Measurements from ENCODE around the gene EPS15.

EPS15 gene

GRCh38 chr1:51329443-51330325, 189.4 kb downstream of the EPS15 start:
- TF ChIP-seq BACH2 (CRISPR knock-in tag; IDR thresholded peaks at IDR 0.05; ENCODE audit: borderline replicate concordance): no peak
- no peak for TF ChIP-seq SNAI2 (CRISPR knock-in tag; IDR thresholded peaks at IDR 0.05)
- TF ChIP-seq OSR1 (CRISPR knock-in tag; IDR thresholded peaks at IDR 0.05): no peak
- TF ChIP-seq TOX (CRISPR knock-in tag; IDR thresholded peaks at IDR 0.05; ENCODE audit: borderline replicate concordance): no peak
- TF ChIP-seq ZC3H10 (CRISPR knock-in tag; IDR thresholded peaks at IDR 0.05): no peak
- TF ChIP-seq CREB5 (CRISPR knock-in tag; IDR thresholded peaks at IDR 0.05; ENCODE audit: low read depth): no peak
- no peak for ATAC-seq

GRCh38 chr1:51328926-51329325, 190.1 kb downstream of the EPS15 start:
- no peak for ATAC-seq
- TF ChIP-seq GLIS3 (CRISPR knock-in tag; IDR thresholded peaks at IDR 0.05): no peak
- no peak for TF ChIP-seq PATZ1 (CRISPR knock-in tag; IDR thresholded peaks at IDR 0.05; ENCODE audit: borderline replicate concordance)
- no peak for TF ChIP-seq SNAI2 (CRISPR knock-in tag; IDR thresholded peaks at IDR 0.05)
- TF ChIP-seq CREB5 (CRISPR knock-in tag; IDR thresholded peaks at IDR 0.05; ENCODE audit: low read depth): no peak
- TF ChIP-seq TSHZ2 (CRISPR knock-in tag; IDR thresholded peaks at IDR 0.05): no peak
- TF ChIP-seq BACH2 (CRISPR knock-in tag; IDR thresholded peaks at IDR 0.05; ENCODE audit: borderline replicate concordance): no peak
- TF ChIP-seq ESRRG (CRISPR knock-in tag; IDR thresholded peaks at IDR 0.05): no peak
- no peak for TF ChIP-seq TCF4 (CRISPR knock-in tag; IDR thresholded peaks at IDR 0.05; ENCODE audit: borderline replicate concordance)
- TF ChIP-seq ARNTL (CRISPR knock-in tag; IDR thresholded peaks at IDR 0.05; ENCODE audit: borderline replicate concordance, low read depth): no peak
- TF ChIP-seq ZNF70 (CRISPR knock-in tag; IDR thresholded peaks at IDR 0.05): no peak
- TF ChIP-seq ZNF565 (CRISPR knock-in tag; conservative IDR thresholded peaks at IDR 0.05; ENCODE audit: low read depth): no peak
- TF ChIP-seq ZFP3 (CRISPR knock-in tag; IDR thresholded peaks at IDR 0.05): no peak
- TF ChIP-seq ISL1 (CRISPR knock-in tag; IDR thresholded peaks at IDR 0.05): no peak
- TF ChIP-seq PPARA (CRISPR knock-in tag; IDR thresholded peaks at IDR 0.05; ENCODE audit: borderline replicate concordance): no peak

- TF ChIP-seq SNAI2 (CRISPR knock-in tag; IDR thresholded peaks at IDR 0.05) (no peak), TOX (CRISPR knock-in tag; IDR thresholded peaks at IDR 0.05; ENCODE audit: borderline replicate concordance) (no peak)
- no peak; the same call in 2 of the 3 replicates for ATAC-seq
Measured at GRCh38 chr1:51328279-51328678, 190.8 kb downstream of the EPS15 start.

- no peak for ATAC-seq
- TF ChIP-seq BACH2 (CRISPR knock-in tag; IDR thresholded peaks at IDR 0.05; ENCODE audit: borderline replicate concordance): no peak
Measured at GRCh38 chr1:51327386-51327785, 191.7 kb downstream of the EPS15 start.

GRCh38 chr1:51326839-51327238, 192.2 kb downstream of the EPS15 start:
- ATAC-seq: no peak
- TF ChIP-seq SNAI2 (CRISPR knock-in tag; IDR thresholded peaks at IDR 0.05): no peak
- TF ChIP-seq TOX (CRISPR knock-in tag; IDR thresholded peaks at IDR 0.05; ENCODE audit: borderline replicate concordance): no peak
- TF ChIP-seq CSDC2 (CRISPR knock-in tag; IDR thresholded peaks at IDR 0.05): no peak
- no peak for TF ChIP-seq CSRNP3 (CRISPR knock-in tag; IDR thresholded peaks at IDR 0.05)
- TF ChIP-seq ZNF565 (CRISPR knock-in tag; conservative IDR thresholded peaks at IDR 0.05; ENCODE audit: low read depth): no peak
- TF ChIP-seq ZFP3 (CRISPR knock-in tag; IDR thresholded peaks at IDR 0.05): no peak
- TF ChIP-seq ZC3H10 (CRISPR knock-in tag; IDR thresholded peaks at IDR 0.05): no peak
- TF ChIP-seq ZFP30 (CRISPR knock-in tag; IDR thresholded peaks at IDR 0.05): no peak
- TF ChIP-seq BACH2 (CRISPR knock-in tag; IDR thresholded peaks at IDR 0.05; ENCODE audit: borderline replicate concordance): no peak
- no peak for TF ChIP-seq PATZ1 (CRISPR knock-in tag; IDR thresholded peaks at IDR 0.05; ENCODE audit: borderline replicate concordance)
